Left cardiac atrium (tissue), 4 donors: ENCODE data around the gene ADAMTS8. TPM values are rescaled to one million over a fixed set of nuclear protein-coding genes. Genes with fewer than 3 reads are reported as not detected.

Source experiments
- ATAC-seq, 2 donors: fragments of 200-7000 bp; cut with Tn5 transposase; one replicate each; pipeline ENCODE4 v1.9.1; 2020; ENCODE audit warnings: mild to moderate bottlenecking in 2 of 2, moderate library complexity in 2 of 2
- DNase-seq: peaks from one replicate; pipeline ENCODE4 v3.0.0-alpha.2; 2020
- intact Hi-C, 2 donors: fragments of 100-400 bp; cut with DNase I; formaldehyde crosslinking; loops; one replicate each; pipeline versions ENCODE4 v1.14.1 to v1.15.1; 2022 to 2023
- total RNA-seq, 2 donors: library from RNA; stranded (reverse); fragmentation: NEBNext Ultra II Directional; extraction: Animal tissue kit (Norgen Biotek cat#: 25700); gene quantifications; one replicate each; pipeline ENCODE4 v1.2.1, GENCODE V29; 2021
- donor health status: DM: no; HTN: yes; CAD: no.
- donor health status: DM: no; HTN: yes; CAD: no; lungs with severe emphysema.
- donor health status: DM: yes; HTN: yes; CAD: no.
- donor health status: Dilated cardiomyopathy.

ADAMTS8 gene
- total RNA-seq, 2 donors from 2014 or later, result 3.3 to 53.0 TPM

GRCh38 chr11:130409594-130410388 is 18.6 kb downstream of the ADAMTS8 start:
- intact Hi-C loops, result no loop called here
- no peak for DNase-seq
- no peak for ATAC-seq

GRCh38 chr11:130408901-130409300 is 19.5 kb downstream of the ADAMTS8 start:
- no peak for ATAC-seq
- intact Hi-C loops, result no loop called here
- DNase-seq, result no peak

- intact Hi-C loops, result no loop called here
- DNase-seq, result no peak
- ATAC-seq, result no peak
These were observed 20.0 kb downstream of the ADAMTS8 start for GRCh38 chr11:130408401-130408890.

- intact Hi-C loops, result no loop called here
These were observed 20.4 kb downstream of the ADAMTS8 start for GRCh38 chr11:130407978-130408377.

GRCh38 chr11:130405428-130405827 is 23.0 kb downstream of the ADAMTS8 start:
- DNase-seq, result no peak
- intact Hi-C loops, result no loop called here
- ATAC-seq, result no peak

More at GRCh38 chr11:130407978-130408377, 20.4 kb downstream of the ADAMTS8 start:
- ATAC-seq, result peak; percentile 66 to 70
- DNase-seq, result peak; percentile 80

GRCh38 chr11:130404727-130405126 is 23.7 kb downstream of the ADAMTS8 start:
- ATAC-seq (no peak), DNase-seq (no peak)
- intact Hi-C loops, result no loop called here

- no peak for DNase-seq
- intact Hi-C loops, result no loop called here
- no peak for ATAC-seq
These were observed 24.4 kb downstream of the ADAMTS8 start for GRCh38 chr11:130403967-130404366.

GRCh38 chr11:130403271-130403804 is 25.1 kb downstream of the ADAMTS8 start:
- ATAC-seq (peak; percentile 83 to 85), DNase-seq (peak; percentile 69)
- intact Hi-C loops, result no loop called here

- DNase-seq (no peak), ATAC-seq (no peak)
- intact Hi-C loops, result no loop called here
These were observed 25.8 kb downstream of the ADAMTS8 start for GRCh38 chr11:130402570-130402969.

GRCh38 chr11:130400781-130401483 is 27.5 kb downstream of the ADAMTS8 start:
- intact Hi-C loops, result no loop called here
- peak in 1 of 2 donors; percentile 20 for ATAC-seq
- DNase-seq, result no peak

GRCh38 chr11:130399196-130399595 is 29.2 kb downstream of the ADAMTS8 start:
- DNase-seq, result no peak
- ATAC-seq, result no peak
- intact Hi-C loops, result no loop called here

- DNase-seq, result no peak
- intact Hi-C loops, result no loop called here
- ATAC-seq, result no peak
These were observed 30.6 kb downstream of the ADAMTS8 start for GRCh38 chr11:130397780-130398179.

GRCh38 chr11:130396965-130397364 is 31.4 kb downstream of the ADAMTS8 start:
- intact Hi-C loops, result no loop called here
- DNase-seq (no peak), ATAC-seq (no peak)

GRCh38 chr11:130394615-130395014 is 33.8 kb downstream of the ADAMTS8 start:
- DNase-seq (no peak), ATAC-seq (no peak)
- intact Hi-C loops, result no loop called here

- ATAC-seq (no peak), DNase-seq (no peak)
- intact Hi-C loops, result loop anchor here in 1 of 2 donors (2.0 kb wide), 1 partner anchor 35 kb away; no protein-coding TSS in a partner anchor
These were observed 36.7 kb downstream of the ADAMTS8 start for GRCh38 chr11:130391711-130392110.

GRCh38 chr11:130390071-130390758 is 38.2 kb downstream of the ADAMTS8 start:
- ATAC-seq (peak; percentile 74 to 75), DNase-seq (no peak)
- intact Hi-C loops, result loop anchor here in 1 of 2 donors (2.0 kb wide), 1 partner anchor 37 kb away; no protein-coding TSS in a partner anchor

- intact Hi-C loops, result loop anchor here in 1 of 2 donors (10.0 kb wide), 1 partner anchor 175 kb away; no protein-coding TSS in a partner anchor
- ATAC-seq, result peak; percentile 76 to 77
- DNase-seq, result peak; percentile 76
These were observed 39.0 kb downstream of the ADAMTS8 start for GRCh38 chr11:130389335-130389935.

GRCh38 chr11:130388607-130389205 is 39.7 kb downstream of the ADAMTS8 start:
- no peak for ATAC-seq
- intact Hi-C loops, result loop anchor here in 1 of 2 donors (10.0 kb wide), 1 partner anchor 174 kb away; no protein-coding TSS in a partner anchor
- no peak for DNase-seq
